H9 (cell line): ENCODE measurements around the gene CHURC1. TPM values are rescaled to one million over a fixed set of nuclear protein-coding genes. Genes with fewer than 3 reads are reported as not detected.
A peak's percentile ranks its signal among the peaks of the same experiment; 100 is the strongest.

Experiments
- DNase-seq: peaks from one replicate; pipeline ENCODE4 v3.0.0-alpha.2; 2017
- H2AFZ ChIP-seq: one replicate; pipeline ENCODE4 v1.6.1; 2013; ENCODE audit warnings: mild to moderate bottlenecking, low read length, control low read depth, moderate library complexity
- H2AK5ac ChIP-seq: 2 replicates; pipeline ENCODE4 v1.6.1; 2013; ENCODE audit warnings: low read length, control low read depth, mixed read lengths; ENCODE audit not compliant: insufficient read length
- H2BK120ac ChIP-seq: one replicate; pipeline ENCODE4 v1.6.1; 2013; ENCODE audit warnings: low read depth, mild to moderate bottlenecking, low read length, control low read depth, inconsistent platforms; ENCODE audit not compliant: poor library complexity, severe bottlenecking
- H2BK12ac ChIP-seq: 2 replicates; pipeline ENCODE4 v1.6.1; 2013; ENCODE audit warnings: low read length, control low read depth, mixed read lengths, low read depth; ENCODE audit not compliant: insufficient read length
- H2BK15ac ChIP-seq: 2 replicates; pipeline ENCODE4 v1.6.1; 2013; ENCODE audit warnings: low read depth, low read length, control low read depth
- H2BK20ac ChIP-seq: one replicate; pipeline ENCODE4 v1.6.1; 2013; ENCODE audit warnings: low read depth, mild to moderate bottlenecking, low read length, control low read depth, inconsistent platforms; ENCODE audit not compliant: poor library complexity, severe bottlenecking
- H2BK5ac ChIP-seq: 2 replicates; pipeline ENCODE4 v1.6.1; 2013; ENCODE audit warnings: low read length, control low read depth, mixed read lengths; ENCODE audit not compliant: insufficient read length
- H3K14ac ChIP-seq: 2 replicates; pipeline ENCODE4 v1.6.1; 2013; ENCODE audit warnings: low read length, control low read depth; ENCODE audit not compliant: insufficient read depth
- H3K18ac ChIP-seq: 2 replicates; pipeline ENCODE4 v1.6.1; 2013; ENCODE audit warnings: low read depth, mild to moderate bottlenecking, mixed read lengths, low read length, control low read depth; ENCODE audit not compliant: insufficient read length
- H3K23ac ChIP-seq: 2 replicates; pipeline ENCODE4 v1.6.1; 2013; ENCODE audit warnings: low read length, control low read depth, mixed read lengths, low read depth; ENCODE audit not compliant: insufficient read length
- H3K23me2 ChIP-seq: 2 replicates; pipeline ENCODE4 v1.6.1; 2013; ENCODE audit warnings: low read depth, mild to moderate bottlenecking, mixed read lengths, low read length, control low read depth; ENCODE audit not compliant: insufficient read length, poor library complexity, severe bottlenecking
- H3K27ac ChIP-seq: 2 replicates; pipeline ENCODE4 v1.5.1; 2013; ENCODE audit warnings: low read length, control low read depth, mixed read lengths, low read depth; ENCODE audit not compliant: insufficient read length
- H3K27me3 ChIP-seq: 2 replicates; pipeline ENCODE4 v1.6.1; 2013; ENCODE audit warnings: low read length, control low read depth, inconsistent platforms; ENCODE audit not compliant: insufficient read depth
- H3K4ac ChIP-seq: 2 replicates; pipeline ENCODE4 v1.6.1; 2013; ENCODE audit warnings: low read depth, mild to moderate bottlenecking, control low read depth, inconsistent platforms, low read length, moderate library complexity
- H3K4me1 ChIP-seq: 2 replicates; pipeline ENCODE4 v1.6.1; 2013; ENCODE audit warnings: low read length, control low read depth, inconsistent platforms; ENCODE audit not compliant: insufficient read depth
- H3K4me2 ChIP-seq: 2 replicates; pipeline ENCODE4 v1.6.1; 2013; ENCODE audit warnings: low read length, control low read depth, mixed read lengths; ENCODE audit not compliant: insufficient read length, insufficient read depth
- H3K56ac ChIP-seq: 2 replicates; pipeline ENCODE4 v1.6.1; 2013; ENCODE audit warnings: low read depth, mild to moderate bottlenecking, mixed read lengths, low read length, control low read depth; ENCODE audit not compliant: insufficient read length
- H3K79me1 ChIP-seq: 2 replicates; pipeline ENCODE4 v1.6.1; 2013; ENCODE audit warnings: low read depth, mild to moderate bottlenecking, moderate library complexity, low read length, control low read depth, inconsistent platforms; ENCODE audit not compliant: insufficient read depth, poor library complexity, severe bottlenecking
- H3K79me2 ChIP-seq: 2 replicates; pipeline ENCODE4 v1.6.1; 2013; ENCODE audit warnings: low read length, control low read depth, inconsistent platforms; ENCODE audit not compliant: insufficient read depth
- H3K9ac ChIP-seq: 2 replicates; pipeline ENCODE4 v1.6.1; 2013; ENCODE audit warnings: low read length, control low read depth, mixed read lengths; ENCODE audit not compliant: insufficient read length; ENCODE audit errors: extremely low read depth
- H3K9me3 ChIP-seq: one replicate; pipeline ENCODE4 v1.6.1; 2013; ENCODE audit warnings: low read depth, low read length, inconsistent platforms; ENCODE audit not compliant: control insufficient read depth
- H3T11ph ChIP-seq: one replicate; pipeline ENCODE4 v1.6.1; 2013; ENCODE audit warnings: mild to moderate bottlenecking, low read length, control low read depth, inconsistent platforms
- H4K20me1 ChIP-seq: one replicate; pipeline ENCODE4 v1.6.1; 2013; ENCODE audit not compliant: control insufficient read depth, insufficient read length, insufficient read depth
- H4K5ac ChIP-seq: 2 replicates; pipeline ENCODE4 v1.6.1; 2013; ENCODE audit warnings: low read depth, mild to moderate bottlenecking, mixed read lengths, low read length, control low read depth; ENCODE audit not compliant: insufficient read length
- H4K8ac ChIP-seq: replicated peaks from 2 replicates; pipeline ENCODE4 v1.6.1; 2013; ENCODE audit warnings: low read length, control low read depth, mixed read lengths, low read depth; ENCODE audit not compliant: insufficient read length
- H4K91ac ChIP-seq: 2 replicates; pipeline ENCODE4 v1.6.1; 2013; ENCODE audit warnings: low read depth, mild to moderate bottlenecking, moderate library complexity, mixed read lengths, low read length, control low read depth; ENCODE audit not compliant: insufficient read length
- H3K27ac Mint-ChIP-seq, 3 experiments: 2 replicates in 2 of 3; 3 replicates in 1 of 3; pipeline ENCODE4 v1.8.0; 2020 to 2021; ENCODE audit warnings: mixed read lengths in 3 of 3, mild to moderate bottlenecking in 1 of 3, moderate library complexity in 1 of 3
- H3K27me3 Mint-ChIP-seq: 2 replicates; pipeline ENCODE4 v1.8.0; 2021; ENCODE audit warnings: low read depth, mild to moderate bottlenecking, moderate library complexity, mixed read lengths
- H3K36me3 Mint-ChIP-seq, 3 experiments: 2 replicates in 2 of 3; 3 replicates in 1 of 3; pipeline ENCODE4 v1.8.0; 2020 to 2021; ENCODE audit warnings: low read depth in 3 of 3, mixed read lengths in 3 of 3; ENCODE audit not compliant: insufficient read depth in 1 of 3
- H3K4me1 Mint-ChIP-seq, 2 experiments: 2 replicates each; pipeline ENCODE4 v1.8.0; 2020; ENCODE audit warnings: mixed read lengths in 2 of 2
- H3K4me3 Mint-ChIP-seq, 2 experiments: 2 replicates in 1 of 2; 3 replicates in 1 of 2; pipeline ENCODE4 v1.8.0; 2020 to 2021; ENCODE audit warnings: mild to moderate bottlenecking in 2 of 2, mixed read lengths in 2 of 2, moderate library complexity in 1 of 2
- H3K9me3 Mint-ChIP-seq, 2 experiments: 2 replicates in 1 of 2; 3 replicates in 1 of 2; pipeline ENCODE4 v1.8.0; 2020; ENCODE audit warnings: mild to moderate bottlenecking in 2 of 2, mixed read lengths in 2 of 2, moderate library complexity in 1 of 2
- WGBS: extraction: QIAGEN DNeasy Blood & Tissue Kit; methylation state at CpG from one replicate; pipeline ENCODE4 v1.1.7; 2013; ENCODE audit warnings: missing lambda C conversion rate, low lambda C conversion rate, mixed read lengths; ENCODE audit not compliant: insufficient read length; ENCODE audit errors: extremely low coverage; 5-methylcytosine and 5-hydroxymethylcytosine counted together
- total RNA-seq: library from RNA; stranded (reverse); gene quantifications from 2 replicates; pipeline ENCODE4 v1.2.1, GENCODE V29; 2021
- TF ChIP-seq, protein P1 (sequence below): fragments of 200-600 bp; sonication (generic); conservative IDR thresholded peaks from 3 replicates; pipeline ENCODE4 v1.8.0; 2021; ENCODE audit warnings: antibody characterized with exemption, mild to moderate bottlenecking

Gene CHURC1
- total RNA-seq, 1 experiment from 2014 or later, result 58.7 TPM

DNA sequence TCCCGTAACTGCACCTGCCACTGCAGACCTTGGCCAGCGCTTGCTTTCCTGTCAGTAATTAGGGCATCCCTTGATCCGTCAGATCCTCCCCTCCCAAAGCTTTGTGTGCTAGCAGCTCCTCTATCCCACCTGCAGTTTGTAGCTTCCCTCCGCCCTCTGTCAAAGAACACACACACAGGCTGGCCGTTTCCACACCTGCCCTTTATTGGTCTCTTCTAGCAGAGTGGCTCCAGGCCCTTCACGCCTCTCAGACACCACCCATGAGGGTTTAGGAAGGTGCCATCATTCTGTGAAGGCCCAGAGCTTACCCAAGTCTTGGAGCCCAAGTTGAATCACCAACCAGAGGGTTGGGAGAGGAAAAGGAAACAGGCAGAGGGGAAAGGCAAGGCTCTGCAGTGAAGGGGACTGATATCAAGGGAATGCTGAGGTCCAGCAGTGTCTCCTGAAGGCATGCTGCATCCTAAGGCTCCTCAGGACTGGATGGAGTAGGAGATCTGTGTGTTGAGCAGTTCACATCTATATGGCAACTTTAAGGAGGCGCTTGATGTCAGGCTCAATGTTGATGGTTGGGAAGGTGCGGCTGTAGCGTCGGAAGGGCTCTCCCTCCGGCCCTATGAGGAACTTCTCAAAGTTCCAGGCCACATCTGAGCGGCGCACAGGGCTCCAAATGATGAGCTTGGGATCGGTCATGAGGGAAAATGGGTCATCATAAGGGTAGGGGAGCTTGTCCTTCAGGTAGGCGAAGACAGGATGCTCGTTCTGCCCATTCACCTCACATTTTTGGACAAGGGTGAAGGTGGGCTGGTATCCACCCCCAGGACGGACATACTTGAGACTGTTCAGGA is 24.9 kb downstream of the CHURC1 start:
- no peak overlapping the region for H2BK5ac ChIP-seq
- H2AFZ ChIP-seq, result no peak overlapping the region
- H3K4ac ChIP-seq, result no peak overlapping the region
- Mint-ChIP-seq H3K4me1 (peaks cover 20% of the 10 kb centered on the region in 2 experiments), H3K9me3 (no peaks in the 10 kb centered on the region), H3K27ac (peak overlapping the region in 2 of 3 experiments; percentile 6 to 84; a peak in 2 of 7 replicates), H3K36me3 (peaks cover 3 to 13% (median 5%) of the 10 kb centered on the region in 3 experiments), H3K27me3 (no peaks in the 10 kb centered on the region), H3K4me3 (no peak overlapping the region; a peak in 1 of 5 replicates)
- H4K91ac ChIP-seq, result no peak overlapping the region
- H3K23ac ChIP-seq, result no peak overlapping the region
- no peak overlapping the region for H3K9ac ChIP-seq
- H3K4me2 ChIP-seq, result no peak overlapping the region
- TF ChIP-seq, protein P1, sequence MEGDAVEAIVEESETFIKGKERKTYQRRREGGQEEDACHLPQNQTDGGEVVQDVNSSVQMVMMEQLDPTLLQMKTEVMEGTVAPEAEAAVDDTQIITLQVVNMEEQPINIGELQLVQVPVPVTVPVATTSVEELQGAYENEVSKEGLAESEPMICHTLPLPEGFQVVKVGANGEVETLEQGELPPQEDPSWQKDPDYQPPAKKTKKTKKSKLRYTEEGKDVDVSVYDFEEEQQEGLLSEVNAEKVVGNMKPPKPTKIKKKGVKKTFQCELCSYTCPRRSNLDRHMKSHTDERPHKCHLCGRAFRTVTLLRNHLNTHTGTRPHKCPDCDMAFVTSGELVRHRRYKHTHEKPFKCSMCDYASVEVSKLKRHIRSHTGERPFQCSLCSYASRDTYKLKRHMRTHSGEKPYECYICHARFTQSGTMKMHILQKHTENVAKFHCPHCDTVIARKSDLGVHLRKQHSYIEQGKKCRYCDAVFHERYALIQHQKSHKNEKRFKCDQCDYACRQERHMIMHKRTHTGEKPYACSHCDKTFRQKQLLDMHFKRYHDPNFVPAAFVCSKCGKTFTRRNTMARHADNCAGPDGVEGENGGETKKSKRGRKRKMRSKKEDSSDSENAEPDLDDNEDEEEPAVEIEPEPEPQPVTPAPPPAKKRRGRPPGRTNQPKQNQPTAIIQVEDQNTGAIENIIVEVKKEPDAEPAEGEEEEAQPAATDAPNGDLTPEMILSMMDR, result no peak
- no peak overlapping the region for H2BK12ac ChIP-seq
- no peak overlapping the region for H4K5ac ChIP-seq
- no peak overlapping the region for H3K18ac ChIP-seq
- no peak overlapping the region for H2BK120ac ChIP-seq
- no peak overlapping the region for H3K27ac ChIP-seq
- no peak overlapping the region for H2BK15ac ChIP-seq
- DNase-seq, result no peak
- H3K79me1 ChIP-seq, result no peaks in the 10 kb centered on the region
- WGBS, result no CpG with 5 or more reads among the region's 17 CpGs
- H3K27me3 ChIP-seq, result no peaks in the 10 kb centered on the region
- H3K79me2 ChIP-seq, result no peaks in the 10 kb centered on the region
- H3K14ac ChIP-seq, result no peak overlapping the region
- H3K23me2 ChIP-seq, result no peaks in the 10 kb centered on the region
- H3K56ac ChIP-seq, result no peak overlapping the region
- H3K9me3 ChIP-seq, result no peaks in the 10 kb centered on the region
- H4K20me1 ChIP-seq, result no peaks in the 10 kb centered on the region
- H2AK5ac ChIP-seq, result no peak overlapping the region
- H2BK20ac ChIP-seq, result no peak overlapping the region
- no peak overlapping the region for H3T11ph ChIP-seq
- no peak overlapping the region for H4K8ac ChIP-seq
- peaks cover 2% of the 10 kb centered on the region; the same call in 1 of the 2 replicates for H3K4me1 ChIP-seq
